Dedifferentiated amniotic fluid mesenchymal stem cell (primary cell): Measurements from ENCODE around the gene CCSER1.
A peak's percentile ranks its signal among the peaks of the same experiment; 100 is the strongest.
"Not testable (repeated sequence)": the region's sequence is repeated elsewhere in the genome, so short reads cannot be mapped to it uniquely, and the experiment has no call there.

Source experiments
- DNase-seq: peaks from one replicate; pipeline ENCODE4 v3.0.0-alpha.2; 2016; ENCODE audit errors: extremely low spot score

CCSER1 gene

DNA sequence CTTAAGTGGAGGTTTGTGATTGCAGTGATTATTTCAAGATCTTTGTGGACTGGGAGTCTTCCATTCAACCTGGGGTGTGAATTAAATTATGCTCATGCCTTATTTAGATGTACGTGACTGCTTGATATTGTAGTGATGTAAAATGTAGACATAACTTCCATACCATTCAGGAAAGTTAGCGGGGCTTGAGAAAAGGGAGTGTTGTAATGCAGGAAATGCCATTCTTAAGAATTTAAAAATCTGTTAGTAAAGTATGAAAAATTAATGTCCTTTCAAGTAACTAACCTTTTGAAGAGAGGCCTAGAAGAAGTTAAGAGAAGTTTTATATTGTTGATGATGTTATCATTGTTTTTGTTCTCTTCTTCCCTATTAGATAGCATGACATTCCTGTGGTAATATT, 318.2 kb downstream of the CCSER1 start:
- no peak for DNase-seq

GRCh38 chr4:90449626-90450025, 322.4 kb downstream of the CCSER1 start:
- no peak for DNase-seq

DNA sequence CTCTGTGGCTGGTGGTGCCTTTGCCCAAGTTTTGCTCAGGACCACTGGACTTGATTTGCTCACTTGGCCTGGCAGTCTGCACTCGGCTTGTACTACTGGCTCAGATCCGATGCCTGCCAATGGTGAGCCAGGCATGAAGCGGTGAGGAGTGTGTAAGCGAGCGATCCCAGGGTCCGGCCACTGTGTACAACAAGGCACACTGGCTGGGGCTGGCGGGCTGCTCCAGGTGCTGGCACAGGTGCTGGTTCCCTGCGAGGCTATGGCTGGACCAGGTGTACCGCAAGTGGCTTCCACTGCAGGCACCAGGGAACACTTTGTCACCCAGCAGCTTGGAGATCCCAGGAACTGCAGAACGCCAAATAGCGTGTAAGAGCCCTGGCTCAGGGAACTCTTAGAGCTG, 329.7 kb downstream of the CCSER1 start:
- DNase-seq: no peak

DNA sequence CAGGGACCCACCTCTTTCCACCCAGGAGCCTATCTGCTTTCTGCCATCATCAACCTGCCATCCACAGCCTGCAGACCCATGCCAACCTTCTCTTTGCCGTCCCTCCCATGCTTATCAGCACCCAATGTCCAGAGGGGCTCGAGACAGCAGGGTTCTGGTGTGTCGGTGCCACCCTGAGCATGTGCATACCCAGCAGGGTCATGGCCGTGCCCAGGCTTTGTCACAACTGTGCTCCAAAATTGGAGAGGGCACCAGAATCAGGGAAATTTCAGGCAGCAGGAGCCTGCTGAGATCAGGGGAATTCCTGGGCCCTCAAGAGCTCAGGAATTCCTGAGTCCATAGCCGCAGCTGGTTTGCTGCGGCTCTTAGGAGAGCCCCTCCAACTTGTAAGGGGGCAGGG, 330.6 kb downstream of the CCSER1 start:
- DNase-seq: no peak

DNA sequence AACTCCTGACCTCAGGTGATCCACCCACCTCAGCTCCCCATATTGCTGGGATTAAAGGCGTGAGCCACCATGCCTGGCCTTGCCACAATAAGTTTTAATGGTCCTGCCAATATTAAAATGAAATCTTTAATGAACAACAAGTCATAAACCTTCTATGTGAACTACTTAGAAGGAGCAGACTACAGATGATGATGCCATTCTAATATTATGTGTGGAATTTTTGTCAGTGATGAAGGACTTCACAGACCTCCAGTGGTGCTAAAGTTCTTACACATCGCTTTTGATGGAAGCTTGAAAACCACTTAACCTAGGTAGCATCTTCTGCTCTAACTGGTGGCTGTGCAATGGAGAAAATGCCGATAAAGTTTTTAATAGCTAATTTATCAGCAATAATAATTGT, 331.4 kb downstream of the CCSER1 start:
- DNase-seq: no peak

DNA sequence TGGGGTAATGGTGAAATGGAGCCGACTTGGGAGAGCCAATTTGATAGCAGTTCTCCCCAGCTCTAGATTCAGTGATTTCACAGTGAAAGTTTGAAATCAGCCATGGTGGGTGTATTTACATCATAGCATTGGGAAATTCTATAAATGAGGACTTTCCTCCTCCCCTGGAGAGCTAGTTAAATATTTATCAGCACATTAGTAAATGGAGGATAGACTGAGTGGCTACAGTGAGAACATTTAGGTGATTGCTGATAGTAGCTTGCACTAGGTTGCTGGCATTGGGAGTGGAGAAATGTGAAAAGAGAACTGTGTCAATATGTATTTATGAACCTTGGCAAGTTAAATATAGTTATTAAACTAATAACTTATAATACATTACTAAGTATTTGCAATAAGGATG, 347.3 kb downstream of the CCSER1 start:
- DNase-seq: no peak

GRCh38 chr4:90476019-90476418, 348.8 kb downstream of the CCSER1 start:
- DNase-seq: no peak

DNA sequence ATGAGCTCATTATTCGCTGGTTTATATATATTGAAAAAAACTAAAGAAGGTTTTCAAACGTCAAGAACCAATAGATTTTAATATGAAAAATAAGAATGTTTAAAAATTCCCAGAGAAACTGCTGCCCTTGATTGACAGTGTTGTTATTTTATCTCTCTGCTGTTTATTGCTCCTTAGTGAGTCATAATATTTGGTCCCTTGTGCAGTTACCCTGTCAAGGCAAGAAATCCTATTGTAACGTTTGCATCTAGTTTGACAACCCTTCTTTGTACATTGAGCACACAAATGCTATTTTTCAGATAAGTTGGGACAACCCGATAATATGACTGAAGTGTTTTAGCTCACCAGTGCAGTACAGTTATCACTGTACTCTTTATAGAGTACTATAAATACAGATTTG, 349.4 kb downstream of the CCSER1 start:
- no peak for DNase-seq

- DNase-seq: not testable (repeated sequence)
Observed at GRCh38 chr4:90484894-90485293, 357.7 kb downstream of the CCSER1 start.

- peak; percentile 9 for DNase-seq
Observed at GRCh38 chr4:90486346-90486745, 359.2 kb downstream of the CCSER1 start.

DNA sequence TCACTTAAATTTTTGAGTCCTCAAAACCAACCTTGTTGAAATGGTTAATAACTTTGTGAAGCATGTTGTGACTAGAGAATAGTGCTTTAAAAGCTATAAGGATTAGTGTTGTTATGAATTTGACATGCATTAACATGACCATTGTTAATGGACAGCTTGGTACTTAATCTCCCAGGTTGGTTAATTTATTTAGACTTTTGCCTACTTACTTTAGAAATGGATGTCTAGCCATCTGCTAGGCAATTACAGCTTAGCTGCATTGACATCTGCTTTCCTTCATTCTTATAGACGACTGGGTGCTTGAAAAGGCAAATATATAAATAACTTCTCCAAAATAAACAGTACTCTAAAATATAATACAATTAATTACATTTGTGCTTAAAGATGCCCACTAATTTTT, 368.0 kb downstream of the CCSER1 start:
- no peak for DNase-seq

- DNase-seq: no peak
Observed at GRCh38 chr4:90495936-90496335, 368.7 kb downstream of the CCSER1 start.

- DNase-seq: no peak
Observed at GRCh38 chr4:90498175-90498574, 371.0 kb downstream of the CCSER1 start.

- no peak for DNase-seq
Observed at GRCh38 chr4:90503677-90504076, 376.5 kb downstream of the CCSER1 start.

DNA sequence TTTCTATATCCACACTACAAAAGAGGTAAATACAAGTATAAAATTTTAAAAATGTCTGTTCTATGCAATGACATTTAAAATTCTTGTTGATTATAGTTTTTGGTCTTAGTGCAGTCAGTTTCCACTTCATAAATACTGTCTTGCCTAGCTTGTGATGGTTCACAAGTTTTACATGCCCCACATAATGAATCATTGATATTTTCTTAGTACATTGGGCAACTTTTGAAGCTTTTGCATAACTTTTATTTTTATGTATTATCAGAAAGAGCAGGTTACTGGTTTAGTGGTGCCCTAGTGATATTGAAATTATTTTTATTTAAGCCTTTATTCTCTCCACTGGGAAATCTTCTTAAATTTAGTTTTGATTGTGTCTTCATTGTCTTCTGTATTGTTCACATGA, 388.0 kb downstream of the CCSER1 start:
- no peak for DNase-seq

DNA sequence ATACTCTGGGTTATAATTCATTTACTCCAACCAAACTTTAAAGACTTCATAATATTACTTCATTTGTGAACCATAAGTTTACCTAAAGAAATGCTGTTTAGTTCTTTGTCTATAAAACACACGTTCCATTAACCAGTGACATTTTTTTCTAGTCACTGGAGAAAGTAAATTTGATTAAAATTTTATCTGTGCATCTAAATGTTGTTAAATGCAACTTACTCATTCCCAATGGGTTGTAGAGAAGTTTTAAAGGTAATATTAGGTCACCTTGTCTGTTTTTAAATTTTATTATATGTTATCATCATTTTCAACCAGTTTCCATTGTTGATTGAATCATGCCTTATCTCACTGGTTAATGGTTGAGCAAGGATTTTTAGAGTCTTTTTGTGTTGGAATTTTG, 401.4 kb downstream of the CCSER1 start:
- DNase-seq: no peak

DNA sequence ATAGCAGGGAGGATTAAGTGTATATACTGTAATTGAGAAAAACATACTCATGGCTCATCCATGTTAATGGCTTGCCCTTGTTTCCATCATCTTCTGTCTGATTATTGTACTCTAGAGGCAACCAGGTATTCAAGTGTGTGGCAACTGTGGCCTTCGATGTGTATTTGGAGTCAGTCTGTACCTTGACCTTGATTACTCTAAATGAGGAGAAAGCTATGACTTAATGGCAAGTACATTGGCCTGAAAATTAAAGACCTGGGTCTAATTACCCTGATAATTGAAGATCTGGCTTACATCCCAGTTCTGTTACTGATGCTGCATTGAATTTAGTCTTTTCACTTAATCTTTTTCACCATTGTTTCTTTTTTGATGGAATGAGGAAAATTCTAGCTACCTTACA, 409.2 kb downstream of the CCSER1 start:
- no peak for DNase-seq

GRCh38 chr4:90537491-90537890, 410.3 kb downstream of the CCSER1 start:
- no peak for DNase-seq

- DNase-seq: no peak
Observed at GRCh38 chr4:90540536-90540935, 413.3 kb downstream of the CCSER1 start.

DNA sequence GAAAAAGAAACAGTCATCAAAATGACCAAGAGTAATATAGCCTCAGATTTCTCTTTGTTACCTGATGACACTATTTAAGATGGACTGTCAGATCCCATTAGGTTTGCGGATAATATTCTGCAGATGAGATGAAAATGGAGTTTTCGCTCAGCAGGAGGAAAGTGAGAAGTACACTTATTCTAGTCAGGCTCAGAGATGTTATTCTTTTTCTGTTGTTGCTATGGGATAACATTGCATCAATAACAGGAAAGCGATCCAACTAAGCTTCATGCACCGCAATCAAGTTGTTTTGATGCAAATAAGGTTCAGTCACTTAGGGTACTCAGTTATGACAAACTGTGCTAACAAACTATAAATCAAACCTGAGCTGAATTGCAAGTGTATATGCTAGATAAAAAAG, 415.0 kb downstream of the CCSER1 start:
- DNase-seq: no peak

- no peak for DNase-seq
Observed at GRCh38 chr4:90543419-90544170, 416.4 kb downstream of the CCSER1 start.

GRCh38 chr4:90544532-90545045, 417.4 kb downstream of the CCSER1 start:
- DNase-seq: no peak

DNA sequence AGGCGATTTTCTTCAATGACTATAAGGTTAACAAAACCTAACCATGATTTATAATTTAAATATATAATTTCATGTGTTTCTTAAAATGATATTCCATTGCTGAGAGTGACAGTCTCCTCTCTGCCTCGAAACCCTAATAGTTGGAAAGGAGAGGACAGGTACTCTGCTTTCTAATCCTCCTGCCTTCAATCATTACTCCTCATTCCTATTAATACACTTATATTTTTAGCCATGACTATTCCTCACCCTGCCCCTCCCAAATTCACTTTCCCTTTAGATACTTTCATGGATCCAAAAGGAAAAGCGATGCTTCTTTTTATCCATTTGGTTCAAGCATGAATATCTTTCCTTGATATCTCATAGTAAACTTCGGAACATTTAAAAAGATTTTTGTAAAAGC, 418.2 kb downstream of the CCSER1 start:
- no peak for DNase-seq

GRCh38 chr4:90546114-90546513, 418.9 kb downstream of the CCSER1 start:
- no peak for DNase-seq
